HG02852 (cell line): ENCODE data around the gene TSBP1.
"Not testable (repeated sequence)": the region's sequence is repeated elsewhere in the genome, so short reads cannot be mapped to it uniquely, and the experiment has no call there.

Experiments
- ATAC-seq: cut with Tn5 transposase; IDR thresholded peaks from one replicate; pipeline ENCODE4 v1.9.1; 2021; ENCODE audit warnings: mild to moderate bottlenecking, moderate library complexity; ENCODE audit not compliant: unreplicated experiment

Gene TSBP1

GRCh38 chr6:32290886-32291450 is 80.7 kb downstream of the TSBP1 start:
- ATAC-seq, result no peak

- ATAC-seq, result no peak
Measured at GRCh38 chr6:32288426-32288825, 83.3 kb downstream of the TSBP1 start.

- not testable (repeated sequence) for ATAC-seq
Measured at GRCh38 chr6:32273801-32274577, 97.7 kb downstream of the TSBP1 start.

GRCh38 chr6:32271429-32271828 is 100.3 kb downstream of the TSBP1 start:
- ATAC-seq, result no peak

GRCh38 chr6:32268459-32268858 is 103.2 kb downstream of the TSBP1 start:
- not testable (repeated sequence) for ATAC-seq

GRCh38 chr6:32267035-32267434 is 104.7 kb downstream of the TSBP1 start:
- no peak for ATAC-seq

- not testable (repeated sequence) for ATAC-seq
Measured at GRCh38 chr6:32257262-32257661, 114.4 kb downstream of the TSBP1 start.

- ATAC-seq, result peak; percentile 57
Measured at GRCh38 chr6:32255199-32256153, 116.2 kb downstream of the TSBP1 start.

- no peak for ATAC-seq
Measured at GRCh38 chr6:32254761-32255198, 116.9 kb downstream of the TSBP1 start.

- no peak for ATAC-seq
Measured at GRCh38 chr6:32252331-32253009, 119.2 kb downstream of the TSBP1 start.

GRCh38 chr6:32249262-32249661 is 122.4 kb downstream of the TSBP1 start:
- ATAC-seq, result no peak

- ATAC-seq, result no peak
Measured at GRCh38 chr6:32247401-32247800, 124.3 kb downstream of the TSBP1 start.

GRCh38 chr6:32244946-32245398 is 126.7 kb downstream of the TSBP1 start:
- no peak for ATAC-seq

- no peak for ATAC-seq
Measured at GRCh38 chr6:32244270-32244669, 127.4 kb downstream of the TSBP1 start.
